GM12801 (cell line): ENCODE data around the gene CCDC33.

Experiments
- TF ChIP-seq, protein P1 (sequence below): IDR thresholded peaks from one replicate; pipeline ENCODE4 v1.5.1; 2011; ENCODE audit warnings: control low read depth; ENCODE audit not compliant: insufficient read length; ENCODE audit errors: extremely low read depth

Gene CCDC33

GRCh38 chr15:74293021-74293810, 57.1 kb downstream of the CCDC33 start:
- TF ChIP-seq, protein P1, sequence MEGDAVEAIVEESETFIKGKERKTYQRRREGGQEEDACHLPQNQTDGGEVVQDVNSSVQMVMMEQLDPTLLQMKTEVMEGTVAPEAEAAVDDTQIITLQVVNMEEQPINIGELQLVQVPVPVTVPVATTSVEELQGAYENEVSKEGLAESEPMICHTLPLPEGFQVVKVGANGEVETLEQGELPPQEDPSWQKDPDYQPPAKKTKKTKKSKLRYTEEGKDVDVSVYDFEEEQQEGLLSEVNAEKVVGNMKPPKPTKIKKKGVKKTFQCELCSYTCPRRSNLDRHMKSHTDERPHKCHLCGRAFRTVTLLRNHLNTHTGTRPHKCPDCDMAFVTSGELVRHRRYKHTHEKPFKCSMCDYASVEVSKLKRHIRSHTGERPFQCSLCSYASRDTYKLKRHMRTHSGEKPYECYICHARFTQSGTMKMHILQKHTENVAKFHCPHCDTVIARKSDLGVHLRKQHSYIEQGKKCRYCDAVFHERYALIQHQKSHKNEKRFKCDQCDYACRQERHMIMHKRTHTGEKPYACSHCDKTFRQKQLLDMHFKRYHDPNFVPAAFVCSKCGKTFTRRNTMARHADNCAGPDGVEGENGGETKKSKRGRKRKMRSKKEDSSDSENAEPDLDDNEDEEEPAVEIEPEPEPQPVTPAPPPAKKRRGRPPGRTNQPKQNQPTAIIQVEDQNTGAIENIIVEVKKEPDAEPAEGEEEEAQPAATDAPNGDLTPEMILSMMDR: no peak

- TF ChIP-seq, protein P1: no peak
Observed at GRCh38 chr15:74294010-74294409, 57.9 kb downstream of the CCDC33 start.

GRCh38 chr15:74295800-74296199, 59.7 kb downstream of the CCDC33 start:
- TF ChIP-seq, protein P1: no peak

DNA sequence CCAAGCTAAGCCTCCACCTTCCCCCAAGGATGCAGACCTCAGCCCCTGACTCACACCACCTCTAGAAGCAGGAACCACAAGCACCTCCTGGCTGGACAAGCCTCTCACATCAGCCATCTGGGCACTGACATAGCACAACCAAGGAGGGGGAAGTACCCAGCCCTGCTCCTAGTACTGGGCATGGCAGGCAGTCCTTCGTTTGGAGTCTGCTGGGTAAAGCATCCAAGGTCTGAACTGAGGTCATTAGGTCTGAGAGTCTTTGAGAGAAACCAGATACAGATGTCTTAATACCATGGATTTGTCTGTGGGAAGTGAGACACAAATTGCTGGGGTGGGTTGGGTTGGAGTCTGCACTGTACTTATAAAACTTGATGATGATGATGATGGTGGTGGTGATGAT, 61.8 kb downstream of the CCDC33 start:
- TF ChIP-seq, protein P1: no peak

DNA sequence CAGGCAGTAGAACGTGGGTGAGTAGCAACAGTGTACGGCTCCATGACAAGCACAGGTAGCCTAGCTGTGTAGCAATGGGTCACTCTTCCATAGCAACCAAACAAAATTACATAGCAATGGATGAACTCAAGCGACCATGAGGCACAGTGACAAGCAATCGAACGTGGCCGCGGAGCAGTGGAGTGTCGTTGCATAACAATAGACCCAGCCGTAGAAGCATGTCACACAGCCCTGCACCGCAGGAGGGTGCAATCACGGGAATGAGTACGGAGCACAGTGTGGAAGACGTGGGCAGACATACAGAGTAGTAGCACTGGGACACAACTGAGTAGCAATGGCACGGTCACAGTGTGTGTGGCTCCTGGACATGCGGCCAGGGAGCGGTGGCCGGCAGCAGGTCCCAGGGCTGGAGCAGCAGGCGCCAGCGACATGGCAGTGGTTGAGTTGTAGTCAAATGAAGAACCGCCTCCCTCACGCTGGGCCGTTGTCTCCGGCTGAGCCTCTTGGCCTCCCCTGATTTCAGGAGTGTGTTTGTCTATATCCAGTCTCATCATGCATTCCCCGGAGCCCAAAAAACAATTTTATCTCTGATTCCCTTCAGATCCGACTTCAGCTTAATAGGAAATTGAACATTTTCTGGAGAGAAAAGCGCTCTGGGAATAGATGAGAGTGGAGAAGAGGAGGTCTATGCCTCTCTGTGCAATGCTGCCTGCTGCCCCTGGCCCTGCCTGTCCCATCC, 64.1 kb downstream of the CCDC33 start:
- TF ChIP-seq, protein P1: no peak

DNA sequence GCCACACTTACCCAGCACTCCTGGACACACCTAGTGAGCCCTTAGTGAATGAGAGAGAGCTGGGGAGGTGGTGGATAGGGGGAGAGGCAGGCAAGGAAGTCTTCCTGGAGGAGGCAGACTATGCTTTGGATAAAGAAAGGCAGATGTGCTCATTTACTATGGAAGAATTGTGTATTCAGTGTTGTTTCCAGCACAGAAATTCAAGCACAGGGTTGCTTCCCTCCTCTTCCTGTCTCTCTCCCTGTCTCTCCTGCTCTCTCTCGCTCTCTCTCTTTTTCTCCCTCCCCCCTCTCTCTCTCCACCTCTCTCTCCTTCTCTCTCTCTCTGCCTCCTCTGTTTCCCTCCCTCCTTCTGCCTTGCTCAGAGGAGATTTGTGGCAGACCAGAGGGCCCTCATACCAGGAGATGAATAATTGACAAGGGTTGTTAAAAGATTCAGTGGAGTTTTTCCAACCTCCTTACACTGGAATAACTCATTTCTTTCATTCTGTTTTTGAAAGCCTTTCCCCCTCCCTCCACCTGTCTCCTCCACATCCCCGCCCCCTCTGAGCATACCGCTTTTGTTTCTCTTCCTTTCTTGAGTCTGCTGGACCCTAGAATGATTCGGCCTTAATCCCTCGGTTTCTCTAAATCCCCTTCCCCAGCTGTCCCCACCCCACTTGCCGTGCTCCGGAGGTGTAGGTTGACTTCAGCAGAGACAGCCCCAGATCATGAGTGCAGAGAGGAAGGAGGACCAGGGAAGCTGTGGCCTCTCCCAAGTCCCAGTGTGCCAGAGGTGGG, 65.6 kb downstream of the CCDC33 start:
- TF ChIP-seq, protein P1: no peak

DNA sequence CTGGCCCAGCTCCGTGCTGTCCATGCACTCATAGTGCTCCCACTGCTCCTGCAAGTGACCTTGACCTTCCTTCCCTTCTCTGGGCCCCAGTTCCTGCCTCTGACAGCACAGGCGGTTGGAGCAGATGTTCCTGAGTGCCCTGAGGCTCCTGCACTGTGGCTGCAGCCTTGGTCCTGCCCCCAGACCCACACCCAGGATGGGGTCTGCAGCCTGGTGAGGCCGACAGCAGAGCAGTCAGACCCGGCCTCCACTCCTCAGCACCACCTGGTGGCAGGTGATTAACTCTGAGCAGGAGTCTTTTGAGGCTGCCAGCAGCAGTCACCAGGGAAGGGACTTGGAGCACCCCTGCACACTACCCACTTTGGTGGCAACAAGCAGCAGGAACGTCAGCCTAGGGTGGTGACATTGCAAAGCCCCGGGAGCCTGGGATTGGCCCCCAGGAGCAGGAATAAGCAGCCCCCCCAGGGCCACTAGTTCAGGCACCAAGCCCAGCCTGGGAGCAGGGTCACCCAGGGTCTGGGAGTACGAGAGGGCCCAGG, 66.8 kb downstream of the CCDC33 start:
- TF ChIP-seq, protein P1: no peak
